HUES48 (cell line): ENCODE measurements around the gene DCAF12L1.

Experiments used
- H3K27ac ChIP-seq: one replicate; pipeline ENCODE4 v1.7.0; 2013; ENCODE audit warnings: low read depth, low read length, inconsistent platforms
- H3K27me3 ChIP-seq: 2 replicates; pipeline ENCODE4 v1.6.1; 2013; ENCODE audit warnings: mild to moderate bottlenecking, low read length; ENCODE audit not compliant: control insufficient read depth, insufficient read depth
- H3K36me3 ChIP-seq: 2 replicates; pipeline ENCODE4 v1.6.1; 2013; ENCODE audit warnings: low read length; ENCODE audit not compliant: control insufficient read depth, insufficient read depth
- H3K4me1 ChIP-seq: 2 replicates; pipeline ENCODE4 v1.6.1; 2013; ENCODE audit warnings: mild to moderate bottlenecking, low read length; ENCODE audit not compliant: control insufficient read depth, insufficient read depth
- H3K4me3 ChIP-seq: 2 replicates; pipeline ENCODE4 v1.5.1; 2013; ENCODE audit warnings: mild to moderate bottlenecking, low read depth, low read length
- H3K9ac ChIP-seq: 2 replicates; pipeline ENCODE4 v1.6.1; 2013; ENCODE audit warnings: mild to moderate bottlenecking, low read depth, low read length, moderate library complexity
- H3K9me3 ChIP-seq: 2 replicates; pipeline ENCODE4 v1.6.1; 2013; ENCODE audit warnings: low read length; ENCODE audit not compliant: control insufficient read depth, insufficient read depth

Gene DCAF12L1

DNA sequence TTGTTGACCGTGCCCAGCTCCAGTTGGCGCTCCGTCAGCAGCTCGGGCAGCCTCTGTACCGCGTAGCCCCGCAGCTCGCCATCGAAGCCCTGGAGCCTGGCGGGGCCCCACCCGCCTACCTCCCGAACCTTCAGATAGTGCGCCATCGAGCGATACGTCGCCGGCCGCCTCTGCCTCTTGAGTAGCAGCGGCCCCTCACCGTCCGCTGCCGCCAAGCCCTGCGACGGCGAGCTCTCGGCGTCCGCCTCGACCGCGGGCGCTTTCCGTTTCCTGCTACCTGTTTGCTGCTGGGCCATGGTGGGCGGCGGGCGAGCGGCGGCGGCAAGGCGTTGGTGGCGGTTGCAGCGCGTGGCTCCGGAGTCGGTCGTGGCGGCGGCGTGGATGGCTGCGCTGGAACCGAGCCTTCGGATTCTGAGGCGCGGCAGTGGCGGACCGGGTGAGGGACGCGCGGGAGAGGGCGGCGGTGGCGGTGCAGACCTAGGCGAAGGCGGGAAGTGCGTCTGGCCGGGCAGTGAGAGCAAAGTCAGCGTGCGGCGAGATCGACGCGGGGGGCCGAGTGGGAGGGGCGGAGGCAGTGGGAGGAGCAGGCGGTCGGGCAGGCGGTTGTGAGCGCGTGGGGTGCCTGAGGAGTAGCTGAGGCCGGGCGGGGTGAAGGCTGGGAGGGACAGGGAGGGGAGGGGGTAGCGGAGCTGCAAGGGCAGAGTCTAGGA, at the start of gene DCAF12L1:
Gene DCAF12L1, minus strand, starts transcription at position 502 of the 710 bp plus-strand sequence. Its CDS starts 206 bp downstream, at position 296.
- Histone ChIP-seq H3K9ac (no peak within 1 kb of the TSS), H3K36me3 (no peaks in the 10 kb centered on the region), H3K27me3 (peaks cover 32% of the 10 kb centered on the region), H3K9me3 (no peaks in the 10 kb centered on the region), H3K4me3 (peak within 1 kb of the TSS; percentile 54), H3K4me1 (peaks cover 4% of the 10 kb centered on the region; the same call in 1 of the 2 replicates), H3K27ac (no peak within 1 kb of the TSS)

DNA sequence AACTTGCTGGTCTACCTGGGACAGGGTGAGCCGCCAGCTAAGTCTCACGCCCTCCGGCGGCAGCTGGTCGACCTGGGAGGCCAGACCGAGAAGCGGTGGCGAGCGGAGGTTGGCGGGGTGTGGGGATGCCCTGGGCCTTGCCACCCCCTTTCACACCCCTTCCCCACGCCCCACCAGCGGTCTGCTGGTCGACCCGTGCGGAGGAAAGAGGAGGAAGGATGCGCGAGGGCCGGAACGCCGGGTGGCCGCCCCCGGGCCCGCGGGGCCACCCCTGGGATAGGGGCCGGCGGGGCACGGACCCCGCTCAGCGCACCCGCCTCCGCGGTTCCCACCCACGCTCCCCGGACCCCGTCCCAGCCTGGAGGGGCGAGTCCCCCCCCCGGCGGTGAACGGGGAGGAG, 28.3 kb upstream of the DCAF12L1 start:
- Histone ChIP-seq H3K36me3 (no peaks in the 10 kb centered on the region), H3K4me3 (no peak overlapping the region), H3K9ac (no peak overlapping the region), H3K27me3 (no peaks in the 10 kb centered on the region), H3K4me1 (no peaks in the 10 kb centered on the region), H3K27ac (no peak overlapping the region), H3K9me3 (no peaks in the 10 kb centered on the region)

DNA sequence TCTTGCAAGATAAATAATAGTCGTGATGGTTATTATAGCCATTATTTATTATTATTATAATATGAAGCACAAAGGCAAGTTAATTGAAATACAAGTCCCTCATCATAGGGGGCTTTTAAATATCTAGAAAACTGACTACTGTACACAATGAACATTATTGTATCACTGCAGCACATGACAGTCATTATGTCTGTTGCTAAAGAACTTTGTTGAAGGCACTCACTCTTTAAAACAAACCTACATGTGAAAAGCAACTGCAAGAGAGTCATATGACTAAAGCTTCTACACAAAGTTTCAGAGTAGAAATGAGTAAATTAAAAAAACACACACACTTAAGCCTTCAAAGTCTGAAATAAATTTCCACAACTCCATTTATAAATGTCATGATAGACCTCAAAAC, 23.3 kb upstream of the DCAF12L1 start:
- H3K4me3 ChIP-seq = no peak overlapping the region
- no peaks in the 10 kb centered on the region for H3K4me1 ChIP-seq
- H3K9me3 ChIP-seq = no peaks in the 10 kb centered on the region
- H3K36me3 ChIP-seq = no peaks in the 10 kb centered on the region
- H3K27ac ChIP-seq = no peak overlapping the region
- no peaks in the 10 kb centered on the region for H3K27me3 ChIP-seq
- H3K9ac ChIP-seq = no peak overlapping the region

- H3K4me1 ChIP-seq = peaks cover 4% of the 10 kb centered on the region; the same call in 1 of the 2 replicates
- H3K9ac ChIP-seq = no peak overlapping the region
- peaks cover 16% of the 10 kb centered on the region for H3K27me3 ChIP-seq
- H3K9me3 ChIP-seq = no peaks in the 10 kb centered on the region
- H3K36me3 ChIP-seq = no peaks in the 10 kb centered on the region
- H3K27ac ChIP-seq = no peak overlapping the region
- H3K4me3 ChIP-seq = no peak overlapping the region
These were observed 4.5 kb upstream of the DCAF12L1 start for GRCh38 chrX:126557151-126557550.

- Histone ChIP-seq H3K9me3 (no peaks in the 10 kb centered on the region), H3K27me3 (peaks cover 32% of the 10 kb centered on the region), H3K36me3 (no peaks in the 10 kb centered on the region), H3K27ac (no peak overlapping the region), H3K4me1 (peaks cover 4% of the 10 kb centered on the region; the same call in 1 of the 2 replicates), H3K9ac (no peak overlapping the region), H3K4me3 (peak overlapping the region; percentile 54)
These were observed 795 bp downstream of the DCAF12L1 start for GRCh38 chrX:126551725-126552312.

GRCh38 chrX:126551306-126551705, 1.3 kb downstream of the DCAF12L1 start:
- Histone ChIP-seq H3K9ac (no peak overlapping the region), H3K9me3 (no peaks in the 10 kb centered on the region), H3K4me3 (no peak overlapping the region), H3K27me3 (peaks cover 32% of the 10 kb centered on the region), H3K27ac (no peak overlapping the region), H3K36me3 (no peaks in the 10 kb centered on the region), H3K4me1 (peaks cover 4% of the 10 kb centered on the region; the same call in 1 of the 2 replicates)

- H3K27me3 ChIP-seq = peaks cover 32% of the 10 kb centered on the region
- H3K4me3 ChIP-seq = no peak overlapping the region
- H3K4me1 ChIP-seq = peaks cover 4% of the 10 kb centered on the region; the same call in 1 of the 2 replicates
- H3K27ac ChIP-seq = no peak overlapping the region
- no peaks in the 10 kb centered on the region for H3K36me3 ChIP-seq
- H3K9ac ChIP-seq = no peak overlapping the region
- H3K9me3 ChIP-seq = no peaks in the 10 kb centered on the region
These were observed 1.8 kb downstream of the DCAF12L1 start for GRCh38 chrX:126550816-126551215.

DNA sequence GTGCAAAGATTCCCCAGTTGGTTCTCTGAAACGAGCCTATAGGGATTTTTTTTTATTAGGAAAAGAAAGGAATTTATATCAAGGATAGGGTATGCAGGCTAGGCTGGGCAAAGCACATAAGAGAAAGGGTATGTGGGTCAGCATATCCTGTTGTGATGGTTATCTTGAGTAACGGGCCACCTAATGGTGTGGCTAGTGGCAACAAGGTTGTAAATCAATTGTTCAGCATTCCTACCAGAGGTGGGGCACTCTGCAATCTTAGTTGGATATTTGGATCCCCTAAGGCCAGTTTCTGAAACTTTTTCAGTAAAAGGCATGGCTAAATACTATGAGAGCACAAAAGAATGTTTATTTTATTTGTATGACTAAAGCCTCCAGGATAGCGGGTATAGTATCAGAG, 42.7 kb downstream of the DCAF12L1 start:
- no peaks in the 10 kb centered on the region for H3K4me1 ChIP-seq
- H3K36me3 ChIP-seq = no peaks in the 10 kb centered on the region
- H3K4me3 ChIP-seq = no peak overlapping the region
- H3K9ac ChIP-seq = no peak overlapping the region
- no peaks in the 10 kb centered on the region for H3K27me3 ChIP-seq
- no peak overlapping the region for H3K27ac ChIP-seq
- peaks cover 11% of the 10 kb centered on the region for H3K9me3 ChIP-seq
